SK-N-SH (cell line): ENCODE data around the gene RHBDF2. TPM values are rescaled to one million over a fixed set of nuclear protein-coding genes. Genes with fewer than 3 reads are reported as not detected.
A peak's percentile ranks its signal among the peaks of the same experiment; 100 is the strongest.

Source experiments
- CTCF ChIA-PET: fragments of 300-600, 350-600 bp; formaldehyde crosslinking; extraction: SDS; loops from one replicate; lab custom pipeline; 2021; lab: Yijun Ruan, JAX
- POLR2A ChIA-PET: fragments of 350-600 bp; sonication (Branson Sonifier 250); formaldehyde crosslinking; extraction: SDS; loops from one replicate; lab custom pipeline; 2020; ENCODE audit warnings: antibody characterized with exemption, inconsistent platforms; lab: Yijun Ruan, JAX
- DNase-seq: peaks from one replicate; pipeline ENCODE4 v3.0.0; 2012
- H2AFZ ChIP-seq: fragments of 200-600 bp; sonication (generic); 2 replicates; pipeline ENCODE4 v1.8.1; 2016; ENCODE audit warnings: antibody characterized with exemption, mild to moderate bottlenecking, low read depth
- H3F3A ChIP-seq: fragments of 200-600 bp; sonication (generic); replicated peaks from 2 replicates; pipeline ENCODE3; 2016; ENCODE audit warnings: antibody characterized with exemption, mild to moderate bottlenecking; ENCODE audit not compliant: insufficient read depth
- H3K27ac ChIP-seq, 2 experiments: fragments of 200-500 bp in 1 of 2; fragments of 200-600 bp in 1 of 2; sonication (Bioruptor generic) in 1 of 2; sonication (generic), shearing (Covaris generic) in 1 of 2; 2 replicates each; pipeline versions ENCODE4 v1.5.1 to v1.6.1; 2014 to 2016; ENCODE audit warnings: low read depth in 2 of 2, inconsistent platforms in 1 of 2, low read length in 1 of 2, mild to moderate bottlenecking in 1 of 2, mixed read lengths in 1 of 2
- H3K27me3 ChIP-seq: fragments of 200-600 bp; sonication (generic), shearing (Covaris generic); 2 replicates; pipeline ENCODE4 v1.6.1; 2016; ENCODE audit warnings: mixed run types; ENCODE audit not compliant: insufficient read depth
- H3K36me3 ChIP-seq, 2 experiments: fragments of 200-500 bp in 1 of 2; fragments of 200-600 bp in 1 of 2; sonication (Bioruptor generic) in 1 of 2; sonication (generic) in 1 of 2; replicated peaks in 1 of 2; 2 replicates each; pipeline versions ENCODE3 to v1.5.1; 2014 to 2016; ENCODE audit warnings: low read length in 1 of 2, mild to moderate bottlenecking in 1 of 2; ENCODE audit not compliant: insufficient read depth in 2 of 2, control insufficient read depth in 1 of 2
- H3K4me1 ChIP-seq, 2 experiments: fragments of 200-500 bp in 1 of 2; fragments of 200-600 bp in 1 of 2; sonication (Bioruptor generic) in 1 of 2; sonication (generic), shearing (Covaris generic) in 1 of 2; 2 replicates each; pipeline versions ENCODE4 v1.5.1 to v1.6.1; 2014 to 2016; ENCODE audit warnings: low read depth in 1 of 2, low read length in 1 of 2, mixed run types in 1 of 2; ENCODE audit not compliant: insufficient read depth in 2 of 2, control insufficient read depth in 1 of 2
- H3K4me2 ChIP-seq: fragments of 200-600 bp; sonication (generic), shearing (Covaris generic); 2 replicates; pipeline ENCODE4 v1.6.1; 2017; ENCODE audit warnings: mixed run types
- H3K4me3 ChIP-seq, 2 experiments: fragments of 200-500 bp in 1 of 2; fragments of 200-600 bp in 1 of 2; sonication (Bioruptor generic) in 1 of 2; sonication (generic), shearing (Covaris generic) in 1 of 2; 2 replicates each; pipeline versions ENCODE4 v1.5.1 to v1.8.1; 2014 to 2016; ENCODE audit warnings: low read depth in 2 of 2, inconsistent platforms in 1 of 2, low read length in 1 of 2, mild to moderate bottlenecking in 1 of 2, mixed read lengths in 1 of 2, moderate library complexity in 1 of 2
- H3K79me2 ChIP-seq: fragments of 200-600 bp; sonication (generic); 2 replicates; pipeline ENCODE4 v1.8.1; 2017; ENCODE audit warnings: mild to moderate bottlenecking; ENCODE audit not compliant: insufficient read depth
- H3K9ac ChIP-seq: fragments of 200-600 bp; sonication (generic); 2 replicates; pipeline ENCODE4 v1.6.1; 2017; ENCODE audit warnings: mixed run types
- H3K9me2 ChIP-seq: fragments of 200-600 bp; sonication (generic); 2 replicates; pipeline ENCODE4 v1.6.1; 2017; ENCODE audit warnings: mixed run types
- H3K9me3 ChIP-seq: fragments of 200-600 bp; sonication (generic); 2 replicates; pipeline ENCODE4 v1.6.1; 2017; ENCODE audit warnings: mixed run types, mild to moderate bottlenecking, moderate library complexity
- H4K20me1 ChIP-seq: fragments of 200-600 bp; sonication (generic); 2 replicates; pipeline ENCODE4 v1.6.1; 2017; ENCODE audit warnings: mild to moderate bottlenecking, mixed run types; ENCODE audit not compliant: insufficient read depth
- CHD2 ChIP-seq: fragments of 150-350 bp; IDR thresholded peaks from 2 replicates; pipeline ENCODE4 v1.6.1; 2018; ENCODE audit warnings: low read length; ENCODE audit not compliant: partially characterized antibody
- ELF1 ChIP-seq: IDR thresholded peaks from 2 replicates; pipeline ENCODE4 v1.4.0; 2012
- EP300 ChIP-seq, 2 experiments: IDR thresholded peaks; 2 replicates each; pipeline versions ENCODE4 v1.4.0 to v1.6.1; 2012; ENCODE audit warnings: borderline replicate concordance in 1 of 2, low read depth in 1 of 2, low read length in 1 of 2
- MXI1 ChIP-seq: IDR thresholded peaks from 2 replicates; pipeline ENCODE4 v1.6.1; 2012; ENCODE audit warnings: mild to moderate bottlenecking, low read depth, low read length, improper control_type of control experiment
- NRF1 ChIP-seq: IDR thresholded peaks from 2 replicates; pipeline ENCODE4 v1.6.1; 2012; ENCODE audit warnings: low read depth, mild to moderate bottlenecking, low read length
- POLR2AphosphoS5 ChIP-seq: IDR thresholded peaks from 2 replicates; pipeline ENCODE4 v1.6.1; 2012; ENCODE audit warnings: low read depth, low read length
- RFX5 ChIP-seq: IDR thresholded peaks from 2 replicates; pipeline ENCODE4 v1.6.1; 2012; ENCODE audit warnings: mild to moderate bottlenecking, improper control_type of control experiment, low read length
- RXRA ChIP-seq: IDR thresholded peaks from 2 replicates; pipeline ENCODE4 v1.4.0; 2012; ENCODE audit warnings: low read depth, mild to moderate bottlenecking, borderline replicate concordance
- SIN3A ChIP-seq: IDR thresholded peaks from 2 replicates; pipeline ENCODE4 v1.6.1; 2012; ENCODE audit warnings: low read depth, mild to moderate bottlenecking, low read length, moderate library complexity, borderline replicate concordance
- TAF1 ChIP-seq: IDR thresholded peaks from 2 replicates; pipeline ENCODE4 v1.6.1; 2012; ENCODE audit warnings: low read depth, mild to moderate bottlenecking, low read length, moderate library complexity, borderline replicate concordance
- TEAD4 ChIP-seq: IDR thresholded peaks from 2 replicates; pipeline ENCODE4 v1.4.0; 2012; ENCODE audit warnings: mild to moderate bottlenecking, borderline replicate concordance; ENCODE audit not compliant: insufficient read depth
- WGBS: methylation state at CpG from one replicate; pipeline ENCODE4 v1.1.6; 2017; ENCODE audit warnings: low lambda C conversion rate; 5-methylcytosine and 5-hydroxymethylcytosine counted together
- polyA plus RNA-seq, 3 experiments: library from polyadenylated mRNA; depleted of rRNA; stranded (reverse); fragments of >200 nt; gene quantifications; 2 replicates each; pipeline ENCODE4 v1.2.3, GENCODE V29; 2012
- TF ChIP-seq, protein P1 (sequence below): IDR thresholded peaks from 2 replicates; pipeline ENCODE4 v1.6.1; 2012; ENCODE audit warnings: mild to moderate bottlenecking, low read depth, low read length, moderate library complexity
- TF ChIP-seq, protein P2 (sequence below): IDR thresholded peaks from 2 replicates; pipeline ENCODE4 v1.4.0; 2012; ENCODE audit warnings: low read depth, borderline replicate concordance
- TF ChIP-seq, protein P3 (sequence below): fragments of 200-600 bp; sonication (generic); IDR thresholded peaks from 2 replicates; pipeline ENCODE4 v1.6.1; 2017; ENCODE audit warnings: antibody characterized with exemption, mild to moderate bottlenecking, moderate library complexity
- TF ChIP-seq, protein P4 (sequence below): fragments of 150-350 bp; IDR thresholded peaks from 2 replicates; pipeline ENCODE4 v1.6.1; 2017; ENCODE audit warnings: antibody characterized with exemption, low read length, low read depth, borderline replicate concordance
- TF ChIP-seq, protein P5 (sequence below): IDR thresholded peaks from 2 replicates; pipeline ENCODE4 v1.4.0; 2012; ENCODE audit warnings: low read depth

RHBDF2 gene
- 14.0 and 16.1 TPM in 2 replicates for polyA plus RNA-seq (2012; rRNA removed)
- polyA plus RNA-seq (2012; cell fraction: cytosol; rRNA removed), result 7.0 and 9.1 TPM in 2 replicates
- 51.9 and 65.9 TPM in 2 replicates for polyA plus RNA-seq (2012; cell fraction: nucleus; rRNA removed)

DNA sequence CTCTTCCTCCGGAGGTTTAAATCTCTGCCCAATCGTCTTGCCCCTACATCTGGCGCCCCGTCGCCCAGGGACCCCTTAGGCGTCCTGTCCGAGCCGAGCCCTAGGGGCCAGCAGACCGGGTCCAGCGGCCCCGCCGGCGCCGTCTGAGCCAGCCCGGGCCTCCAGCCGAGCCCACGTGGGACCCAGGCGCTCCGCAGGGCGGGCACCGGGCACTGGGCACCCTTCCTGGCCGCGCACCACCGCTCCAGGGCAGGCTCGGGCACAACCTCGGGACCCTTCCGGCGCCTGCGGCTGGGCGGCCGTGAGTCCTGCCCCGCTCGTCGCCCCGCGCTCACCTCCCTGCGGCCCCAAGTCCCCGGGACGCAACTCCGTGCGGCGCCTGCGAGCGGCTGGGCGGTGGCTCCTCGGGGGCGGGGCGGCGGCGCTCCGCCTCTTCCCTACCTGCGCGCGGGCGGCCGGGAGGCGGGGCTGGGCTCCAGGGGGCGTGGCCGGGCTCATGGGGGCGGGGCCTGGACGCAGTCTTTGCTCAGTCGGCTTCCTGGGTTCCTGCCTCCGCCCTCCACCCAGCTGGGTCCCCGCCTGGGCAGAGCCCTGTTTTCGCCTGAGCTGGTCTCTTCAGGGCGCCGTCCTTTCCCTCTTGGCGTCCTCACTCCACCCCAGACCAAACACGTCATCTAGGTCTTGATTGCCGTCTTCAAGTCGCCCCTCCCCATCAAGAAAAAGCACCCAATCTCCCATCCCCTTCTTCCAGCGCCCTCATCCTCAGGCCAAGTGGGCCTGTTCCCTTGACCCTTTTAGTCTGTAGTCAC is at the start of gene RHBDF2:
TSS of gene RHBDF2 (minus strand) at position 406 of the 809 bp plus-strand sequence. CDS start 19,899 bp downstream, outside the sequence.
- 11% methylated on average over 34 of the region's 72 CpGs for WGBS
- H3K9me2 ChIP-seq, result no peaks in the 10 kb centered on the region
- peak within 1 kb of the TSS; percentile 92 for H3K4me2 ChIP-seq
- ChIA-PET POLR2A (interaction anchor here (0.9 to 1.2 kb wide), 2 partner anchors 45 to 48 kb away, joined by 3 read pairs; partner anchors contain the start of gene UBE2O), CTCF (interaction anchor here (1.0 to 56.8 kb wide), 10 partner anchors 12 to 201 kb away, joined by 3 to 1687 read pairs (median 28); partner anchors contain the start of genes AANAT, RHBDF2, SPHK1 and UBE2O)
- H3K36me3 ChIP-seq, result no peaks in the 10 kb centered on the region
- H3K9me3 ChIP-seq, result no peaks in the 10 kb centered on the region
- peaks cover 21 to 50% of the 10 kb centered on the region in 2 experiments; a peak in 3 of 4 replicates for H3K4me1 ChIP-seq
- peaks cover 19% of the 10 kb centered on the region for H3F3A ChIP-seq
- peak within 1 kb of the TSS in 1 of 2 experiments; percentile 30; a peak in 1 of 4 replicates for H3K27ac ChIP-seq
- H2AFZ ChIP-seq, result peak within 1 kb of the TSS; percentile 94
- peak within 1 kb of the TSS; percentile 65 to 78 for H3K4me3 ChIP-seq
- H3K79me2 ChIP-seq, result peaks cover 23% of the 10 kb centered on the region; the same call in 1 of the 2 replicates
- H3K27me3 ChIP-seq, result no peaks in the 10 kb centered on the region
- peak within 1 kb of the TSS; percentile 68 for H3K9ac ChIP-seq
- no peaks in the 10 kb centered on the region for H4K20me1 ChIP-seq
- peak; percentile 97 for DNase-seq
- peak; percentile 94 for TF ChIP-seq MXI1
- TF ChIP-seq, protein P1, sequence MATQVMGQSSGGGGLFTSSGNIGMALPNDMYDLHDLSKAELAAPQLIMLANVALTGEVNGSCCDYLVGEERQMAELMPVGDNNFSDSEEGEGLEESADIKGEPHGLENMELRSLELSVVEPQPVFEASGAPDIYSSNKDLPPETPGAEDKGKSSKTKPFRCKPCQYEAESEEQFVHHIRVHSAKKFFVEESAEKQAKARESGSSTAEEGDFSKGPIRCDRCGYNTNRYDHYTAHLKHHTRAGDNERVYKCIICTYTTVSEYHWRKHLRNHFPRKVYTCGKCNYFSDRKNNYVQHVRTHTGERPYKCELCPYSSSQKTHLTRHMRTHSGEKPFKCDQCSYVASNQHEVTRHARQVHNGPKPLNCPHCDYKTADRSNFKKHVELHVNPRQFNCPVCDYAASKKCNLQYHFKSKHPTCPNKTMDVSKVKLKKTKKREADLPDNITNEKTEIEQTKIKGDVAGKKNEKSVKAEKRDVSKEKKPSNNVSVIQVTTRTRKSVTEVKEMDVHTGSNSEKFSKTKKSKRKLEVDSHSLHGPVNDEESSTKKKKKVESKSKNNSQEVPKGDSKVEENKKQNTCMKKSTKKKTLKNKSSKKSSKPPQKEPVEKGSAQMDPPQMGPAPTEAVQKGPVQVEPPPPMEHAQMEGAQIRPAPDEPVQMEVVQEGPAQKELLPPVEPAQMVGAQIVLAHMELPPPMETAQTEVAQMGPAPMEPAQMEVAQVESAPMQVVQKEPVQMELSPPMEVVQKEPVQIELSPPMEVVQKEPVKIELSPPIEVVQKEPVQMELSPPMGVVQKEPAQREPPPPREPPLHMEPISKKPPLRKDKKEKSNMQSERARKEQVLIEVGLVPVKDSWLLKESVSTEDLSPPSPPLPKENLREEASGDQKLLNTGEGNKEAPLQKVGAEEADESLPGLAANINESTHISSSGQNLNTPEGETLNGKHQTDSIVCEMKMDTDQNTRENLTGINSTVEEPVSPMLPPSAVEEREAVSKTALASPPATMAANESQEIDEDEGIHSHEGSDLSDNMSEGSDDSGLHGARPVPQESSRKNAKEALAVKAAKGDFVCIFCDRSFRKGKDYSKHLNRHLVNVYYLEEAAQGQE, result peak; percentile 8; the same call in 1 of the 2 replicates
- 0 out of 2 replicates have a peak, but pooled peaks have one; percentile 18 for TF ChIP-seq TAF1
- TF ChIP-seq EP300 (IDR thresholded peaks at IDR 0.05; ENCODE audit: borderline replicate concordance in 1 of 2, low read depth in 1 of 2, low read length in 1 of 2), result no peak
- TF ChIP-seq, protein P2, sequence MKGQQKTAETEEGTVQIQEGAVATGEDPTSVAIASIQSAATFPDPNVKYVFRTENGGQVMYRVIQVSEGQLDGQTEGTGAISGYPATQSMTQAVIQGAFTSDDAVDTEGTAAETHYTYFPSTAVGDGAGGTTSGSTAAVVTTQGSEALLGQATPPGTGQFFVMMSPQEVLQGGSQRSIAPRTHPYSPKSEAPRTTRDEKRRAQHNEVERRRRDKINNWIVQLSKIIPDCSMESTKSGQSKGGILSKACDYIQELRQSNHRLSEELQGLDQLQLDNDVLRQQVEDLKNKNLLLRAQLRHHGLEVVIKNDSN, result peak; percentile 57
- TF ChIP-seq, protein P3, sequence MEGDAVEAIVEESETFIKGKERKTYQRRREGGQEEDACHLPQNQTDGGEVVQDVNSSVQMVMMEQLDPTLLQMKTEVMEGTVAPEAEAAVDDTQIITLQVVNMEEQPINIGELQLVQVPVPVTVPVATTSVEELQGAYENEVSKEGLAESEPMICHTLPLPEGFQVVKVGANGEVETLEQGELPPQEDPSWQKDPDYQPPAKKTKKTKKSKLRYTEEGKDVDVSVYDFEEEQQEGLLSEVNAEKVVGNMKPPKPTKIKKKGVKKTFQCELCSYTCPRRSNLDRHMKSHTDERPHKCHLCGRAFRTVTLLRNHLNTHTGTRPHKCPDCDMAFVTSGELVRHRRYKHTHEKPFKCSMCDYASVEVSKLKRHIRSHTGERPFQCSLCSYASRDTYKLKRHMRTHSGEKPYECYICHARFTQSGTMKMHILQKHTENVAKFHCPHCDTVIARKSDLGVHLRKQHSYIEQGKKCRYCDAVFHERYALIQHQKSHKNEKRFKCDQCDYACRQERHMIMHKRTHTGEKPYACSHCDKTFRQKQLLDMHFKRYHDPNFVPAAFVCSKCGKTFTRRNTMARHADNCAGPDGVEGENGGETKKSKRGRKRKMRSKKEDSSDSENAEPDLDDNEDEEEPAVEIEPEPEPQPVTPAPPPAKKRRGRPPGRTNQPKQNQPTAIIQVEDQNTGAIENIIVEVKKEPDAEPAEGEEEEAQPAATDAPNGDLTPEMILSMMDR, result no peak
- TF ChIP-seq TEAD4, result no peak
- no peak for TF ChIP-seq ELF1
- TF ChIP-seq RFX5, result no peak
- TF ChIP-seq CHD2, result peak; percentile 9
- no peak for TF ChIP-seq SIN3A
- TF ChIP-seq POLR2AphosphoS5, result peak; percentile 72
- TF ChIP-seq, protein P4, sequence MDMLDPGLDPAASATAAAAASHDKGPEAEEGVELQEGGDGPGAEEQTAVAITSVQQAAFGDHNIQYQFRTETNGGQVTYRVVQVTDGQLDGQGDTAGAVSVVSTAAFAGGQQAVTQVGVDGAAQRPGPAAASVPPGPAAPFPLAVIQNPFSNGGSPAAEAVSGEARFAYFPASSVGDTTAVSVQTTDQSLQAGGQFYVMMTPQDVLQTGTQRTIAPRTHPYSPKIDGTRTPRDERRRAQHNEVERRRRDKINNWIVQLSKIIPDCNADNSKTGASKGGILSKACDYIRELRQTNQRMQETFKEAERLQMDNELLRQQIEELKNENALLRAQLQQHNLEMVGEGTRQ, result peak; percentile 11; the same call in 1 of the 2 replicates
- TF ChIP-seq, protein P5, sequence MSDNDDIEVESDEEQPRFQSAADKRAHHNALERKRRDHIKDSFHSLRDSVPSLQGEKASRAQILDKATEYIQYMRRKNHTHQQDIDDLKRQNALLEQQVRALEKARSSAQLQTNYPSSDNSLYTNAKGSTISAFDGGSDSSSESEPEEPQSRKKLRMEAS, result peak; percentile 75
- no peak for TF ChIP-seq RXRA
- peak; percentile 41 for TF ChIP-seq NRF1
